K562 (cell line): ENCODE measurements around the gene SOS1. TPM values are rescaled to one million over a fixed set of nuclear protein-coding genes. Genes with fewer than 3 reads are reported as not detected.

Source experiments
- E2F8 ChIP-seq: fragments of 450-650 bp; IDR thresholded peaks from 2 replicates; pipeline ENCODE4 v1.7.1; 2018; ENCODE audit warnings: mild to moderate bottlenecking, low read depth; ENCODE audit not compliant: partially characterized antibody
- EGR1 ChIP-seq: fragments of 450-650 bp; conservative IDR thresholded peaks from 2 replicates; pipeline ENCODE4 v1.6.1; 2017; ENCODE audit warnings: mild to moderate bottlenecking
- FOXM1 ChIP-seq, 2 experiments: fragments of 450-650 bp in 1 of 2; sonication (generic) in 1 of 2; formaldehyde crosslinking in 1 of 2; IDR thresholded peaks; 2 replicates each; pipeline versions ENCODE4 v1.6.1 to v1.9.0; 2017 to 2022; ENCODE audit warnings: low read depth in 2 of 2, mild to moderate bottlenecking in 2 of 2, missing genetic modification reagents in 1 of 2, moderate library complexity in 1 of 2
- MLLT1 ChIP-seq, 2 experiments: fragments of 450-650 bp; IDR thresholded peaks; 2 replicates each; pipeline ENCODE4 v1.6.1; 2016
- POLR2H ChIP-seq: IDR thresholded peaks from 2 replicates; pipeline ENCODE4 v1.6.1; 2016; ENCODE audit warnings: missing genetic modification characterization, low read depth, mild to moderate bottlenecking, control low read depth, missing compliant biosample characterization, moderate library complexity
- SIN3A ChIP-seq, 2 experiments: fragments of 150-350 bp in 1 of 2; IDR thresholded peaks; 2 replicates each; pipeline ENCODE4 v1.6.1; 2011 to 2016; ENCODE audit warnings: borderline replicate concordance in 2 of 2, low read depth in 2 of 2, low read length in 2 of 2, mild to moderate bottlenecking in 2 of 2, moderate library complexity in 2 of 2; ENCODE audit not compliant: control insufficient read depth in 1 of 2
- SMAD4 ChIP-seq: fragments of 250-450 bp; sonication (Bioruptor Pico); conservative IDR thresholded peaks from 2 replicates; pipeline ENCODE4 v1.8.0; 2021; ENCODE audit warnings: inconsistent platforms, mild to moderate bottlenecking, moderate library complexity
- TARDBP ChIP-seq: fragments of 450-650 bp; IDR thresholded peaks from 2 replicates; pipeline ENCODE4 v1.6.1; 2016
- TBL1XR1 ChIP-seq, 2 experiments: IDR thresholded peaks; 2 replicates each; pipeline ENCODE4 v1.6.1; 2012; ENCODE audit warnings: improper control_type of control experiment in 2 of 2, low read length in 2 of 2, mild to moderate bottlenecking in 1 of 2
- VEZF1 ChIP-seq: fragments of 200-800 bp; sonication (Bioruptor generic); IDR thresholded peaks from 2 replicates; pipeline ENCODE4 v1.6.1; 2017; ENCODE audit warnings: missing genetic modification characterization, missing compliant biosample characterization
- ZBTB43 ChIP-seq: sonication (generic); formaldehyde crosslinking; IDR thresholded peaks from 2 replicates; pipeline ENCODE4 v1.8.0; 2023; ENCODE audit warnings: mild to moderate bottlenecking, missing genetic modification reagents
- ZNF780A ChIP-seq: fragments of 250-450 bp; sonication (Bioruptor Pico); IDR thresholded peaks from 2 replicates; pipeline ENCODE4 v1.5.0; 2021; ENCODE audit warnings: mild to moderate bottlenecking
- polyA plus RNA-seq, 8 experiments: library from polyadenylated mRNA; depleted of rRNA in 4 of 8; stranded (reverse) in 5 of 8; unstranded in 3 of 8; fragments of >200 nt; fragmentation: Nextera tagmentation in 2 of 8; fragmentation: Illumina TruSeq in 1 of 8; extraction: Ambion mirVana in 2 of 8; extraction: Trizol in 1 of 8; gene quantifications; 2 replicates each; pipeline versions ENCODE4 v1.2.1 to v1.2.3, GENCODE V29; 2011 to 2014; ENCODE audit warnings: inconsistent platforms in 1 of 8, missing spikeins in 1 of 8
- total RNA-seq, 7 experiments: library from RNA; depleted of rRNA in 6 of 7; stranded (reverse); fragments of >200 nt in 6 of 7; fragmentation: Illumina TruSeq in 2 of 7; extraction: Trizol in 2 of 7; gene quantifications; 2 replicates each; pipeline versions ENCODE4 v1.2.1 to v1.2.3, GENCODE V29; 2011 to 2021; ENCODE audit warnings: low replicate concordance in 1 of 7
- TF ChIP-seq, protein P1 (sequence below): fragments of 450-650 bp; IDR thresholded peaks from 2 replicates; pipeline ENCODE4 v1.6.1; 2016; ENCODE audit warnings: borderline replicate concordance
- TF ChIP-seq, protein P2 (sequence below): fragments of 450-650 bp; formaldehyde crosslinking; IDR thresholded peaks from 2 replicates; pipeline ENCODE4 v1.4.0; 2020; ENCODE audit warnings: mild to moderate bottlenecking, moderate library complexity

The SOS1 gene
- total and polyA plus RNA-seq, 9 of the 15 experiments (the other 6 are each of a cell fraction or from before 2014, with no cell fraction given): 2.5 to 27.1 (median 16.3) TPM

- TF ChIP-seq E2F8 (peak; percentile 49), SMAD4 (CRISPR knock-in tag) (peak; percentile 67; the same call in 1 of the 2 replicates), ZNF780A (CRISPR knock-in tag) (no peak), VEZF1 (CRISPR knock-in tag) (peak; percentile 95), TARDBP (no peak), POLR2H (tag) (peak; percentile 60), ZBTB43 (CRISPR knock-in tag) (0 out of 2 replicates have a peak, but pooled peaks have one; percentile 30), FOXM1 (IDR thresholded peaks at IDR 0.05; ENCODE audit: low read depth) (peak; percentile 45; the same call in 1 of the 2 replicates), FOXM1 (CRISPR knock-in tag; IDR thresholded peaks at IDR 0.05; ENCODE audit: low read depth) (no peak), SIN3A (IDR thresholded peaks at IDR 0.05; ENCODE audit: borderline replicate concordance in 2 of 2, control insufficient read depth in 1 of 2, low read depth in 2 of 2, low read length in 2 of 2) (peak; percentile 70 to 75; a peak in 1 of 4 replicates), EGR1 (peak; percentile 98), TBL1XR1 (IDR thresholded peaks at IDR 0.05; ENCODE audit: low read length in 2 of 2) (peak; percentile 22 to 69; a peak in 2 of 4 replicates), MLLT1 (IDR thresholded peaks at IDR 0.05) (peak in 1 of 2 experiments; percentile 100; a peak in 2 of 4 replicates)
- TF ChIP-seq, protein P1, sequence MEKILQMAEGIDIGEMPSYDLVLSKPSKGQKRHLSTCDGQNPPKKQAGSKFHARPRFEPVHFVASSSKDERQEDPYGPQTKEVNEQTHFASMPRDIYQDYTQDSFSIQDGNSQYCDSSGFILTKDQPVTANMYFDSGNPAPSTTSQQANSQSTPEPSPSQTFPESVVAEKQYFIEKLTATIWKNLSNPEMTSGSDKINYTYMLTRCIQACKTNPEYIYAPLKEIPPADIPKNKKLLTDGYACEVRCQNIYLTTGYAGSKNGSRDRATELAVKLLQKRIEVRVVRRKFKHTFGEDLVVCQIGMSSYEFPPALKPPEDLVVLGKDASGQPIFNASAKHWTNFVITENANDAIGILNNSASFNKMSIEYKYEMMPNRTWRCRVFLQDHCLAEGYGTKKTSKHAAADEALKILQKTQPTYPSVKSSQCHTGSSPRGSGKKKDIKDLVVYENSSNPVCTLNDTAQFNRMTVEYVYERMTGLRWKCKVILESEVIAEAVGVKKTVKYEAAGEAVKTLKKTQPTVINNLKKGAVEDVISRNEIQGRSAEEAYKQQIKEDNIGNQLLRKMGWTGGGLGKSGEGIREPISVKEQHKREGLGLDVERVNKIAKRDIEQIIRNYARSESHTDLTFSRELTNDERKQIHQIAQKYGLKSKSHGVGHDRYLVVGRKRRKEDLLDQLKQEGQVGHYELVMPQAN: peak; percentile 51; the same call in 1 of the 2 replicates
- TF ChIP-seq, protein P2, sequence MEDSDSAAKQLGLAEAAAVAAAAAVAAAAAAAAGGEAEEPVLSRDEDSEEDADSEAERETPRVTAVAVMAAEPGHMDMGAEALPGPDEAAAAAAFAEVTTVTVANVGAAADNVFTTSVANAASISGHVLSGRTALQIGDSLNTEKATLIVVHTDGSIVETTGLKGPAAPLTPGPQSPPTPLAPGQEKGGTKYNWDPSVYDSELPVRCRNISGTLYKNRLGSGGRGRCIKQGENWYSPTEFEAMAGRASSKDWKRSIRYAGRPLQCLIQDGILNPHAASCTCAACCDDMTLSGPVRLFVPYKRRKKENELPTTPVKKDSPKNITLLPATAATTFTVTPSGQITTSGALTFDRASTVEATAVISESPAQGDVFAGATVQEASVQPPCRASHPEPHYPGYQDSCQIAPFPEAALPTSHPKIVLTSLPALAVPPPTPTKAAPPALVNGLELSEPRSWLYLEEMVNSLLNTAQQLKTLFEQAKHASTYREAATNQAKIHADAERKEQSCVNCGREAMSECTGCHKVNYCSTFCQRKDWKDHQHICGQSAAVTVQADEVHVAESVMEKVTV: peak; percentile 4; the same call in 1 of the 2 replicates
Observed at GRCh38 chr2:39124000-39124745, 3.3 kb upstream of the SOS1 start (continued).
